Activated T-cell treated with anti-CD3 and anti-CD28 coated beads, Interleukin-2, amount 50 U/mL, for 48 hours (primary cell): ENCODE data around the gene AZIN2.
"Not testable (repeated sequence)": the region's sequence is repeated elsewhere in the genome, so short reads cannot be mapped to it uniquely, and the experiment has no call there.

Experiments
- DNase-seq, 2 experiments: peaks; one replicate each; pipeline ENCODE4 v3.0.0-alpha.2; 2020

The AZIN2 gene

DNA sequence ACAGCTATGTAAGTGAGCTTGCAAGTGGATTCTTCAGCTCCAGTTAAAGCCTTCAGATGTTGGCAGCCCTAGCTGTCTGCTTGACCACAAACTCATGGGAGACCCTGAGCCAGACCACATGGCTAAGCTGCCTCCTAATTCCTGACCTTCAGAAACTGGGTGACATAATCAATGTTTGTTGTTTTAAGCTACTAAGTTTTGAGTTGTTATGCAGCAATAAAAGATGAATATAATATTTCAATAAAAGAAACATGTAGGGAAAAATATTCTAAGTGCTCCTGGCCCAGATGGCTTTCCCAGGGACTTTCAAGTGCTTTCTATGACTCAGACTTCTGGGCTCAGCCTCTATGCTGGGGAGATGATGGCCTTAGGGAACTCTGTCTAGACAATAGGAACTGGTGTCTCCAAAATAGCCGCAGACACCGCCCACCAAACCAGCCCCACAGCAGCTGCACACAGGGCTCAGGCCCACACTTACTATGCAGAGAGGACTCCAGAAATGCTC is 20.3 kb upstream of the AZIN2 start:
- no peak for DNase-seq

DNA sequence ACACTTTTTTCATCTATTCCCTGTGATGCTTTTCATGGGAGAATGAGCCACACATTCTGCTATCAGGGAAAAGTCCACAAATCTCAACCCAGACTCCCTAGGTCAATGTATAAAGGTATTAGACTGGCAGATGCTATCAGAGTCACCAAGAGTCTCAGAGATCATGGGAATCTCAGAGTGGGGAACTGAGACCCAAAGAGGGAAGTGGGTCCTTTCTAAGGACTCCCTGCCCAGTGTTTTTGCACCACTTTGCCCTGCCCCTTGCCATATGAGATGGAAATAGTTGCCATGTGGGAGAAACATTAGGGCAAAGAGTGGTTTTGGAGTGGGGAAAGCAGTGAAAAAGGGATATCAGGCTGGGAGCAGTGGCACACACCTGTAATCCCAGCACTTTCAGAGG is 19.1 kb upstream of the AZIN2 start:
- no peak for DNase-seq

DNA sequence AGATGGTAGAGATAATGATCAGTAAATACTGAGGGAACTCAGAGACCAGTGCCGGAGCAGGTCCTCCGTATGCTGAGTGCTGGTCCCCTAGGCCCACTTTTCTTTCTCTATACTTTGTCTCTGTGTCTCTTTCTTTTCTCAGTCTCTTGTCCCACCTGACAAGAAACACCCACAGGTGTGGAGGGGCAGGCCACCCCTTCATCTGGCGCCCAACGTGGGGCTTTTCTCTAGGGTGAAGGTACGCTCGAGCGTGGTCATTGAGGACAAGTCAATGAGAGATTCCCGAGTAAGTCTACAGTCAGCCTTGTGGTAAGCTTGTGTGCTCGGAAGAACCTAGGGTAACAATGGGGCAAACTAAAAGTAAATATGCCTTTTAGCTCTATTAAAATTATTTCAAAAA is 16.7 kb upstream of the AZIN2 start:
- peak in 1 of 2 experiments; percentile 30 for DNase-seq

DNA sequence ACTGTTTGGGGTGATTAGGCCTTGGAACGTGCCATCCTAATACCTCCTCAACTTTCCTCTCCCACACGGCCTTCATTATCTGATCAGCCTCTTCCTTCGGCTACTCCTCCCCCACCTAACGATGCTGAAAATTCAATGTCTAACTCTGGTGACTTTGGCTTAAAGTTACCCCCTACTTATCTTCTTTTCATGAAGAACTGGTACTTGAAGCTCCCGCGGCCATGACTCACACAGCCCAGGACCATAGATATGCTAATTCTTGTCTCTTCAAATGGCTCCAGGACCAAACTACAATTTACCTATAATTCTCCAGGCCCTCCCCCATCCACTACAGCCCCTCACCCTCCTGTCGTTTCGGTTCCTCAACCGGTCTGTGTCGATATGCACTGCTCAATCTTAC is 15.7 kb upstream of the AZIN2 start:
- DNase-seq, result no peak

DNA sequence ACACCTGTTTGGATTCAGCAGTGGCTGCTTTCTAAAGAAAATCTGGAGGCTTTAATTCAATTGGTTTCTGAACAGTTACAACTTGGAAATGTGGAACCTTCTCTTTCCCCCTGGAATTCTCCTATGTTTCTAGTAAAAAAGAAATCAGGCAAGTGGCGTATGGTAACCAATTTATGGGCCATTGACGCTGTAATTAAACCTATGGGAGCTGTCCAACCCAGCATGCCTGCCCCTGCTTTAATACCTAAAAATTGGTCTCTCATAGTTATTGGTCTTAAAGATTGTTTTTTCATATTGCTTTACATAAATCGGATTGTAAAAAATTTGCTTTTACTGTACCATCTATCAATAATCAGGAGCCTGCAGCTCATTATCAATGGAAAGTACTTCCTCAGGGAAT is 14.5 kb upstream of the AZIN2 start:
- not testable (repeated sequence) for DNase-seq

DNA sequence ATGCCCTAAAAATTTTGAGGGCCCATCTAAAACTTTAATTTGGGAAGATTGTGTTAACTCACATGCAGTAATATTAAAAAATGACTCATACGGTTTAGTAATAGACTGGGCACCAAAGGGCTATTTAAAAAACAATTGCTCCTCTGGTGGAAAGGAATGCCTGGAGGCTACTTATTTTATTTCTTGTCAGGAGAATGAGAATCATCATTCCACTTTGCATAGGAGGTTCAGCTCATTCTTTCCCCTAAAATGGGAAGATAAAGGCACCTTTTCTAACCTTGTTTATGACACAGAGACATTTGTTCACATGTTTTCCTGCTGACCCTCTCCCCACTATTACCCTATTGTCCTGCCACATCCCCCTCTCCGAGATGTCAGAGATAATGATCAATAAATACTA is 12.8 kb upstream of the AZIN2 start:
- not testable (repeated sequence) for DNase-seq

DNA sequence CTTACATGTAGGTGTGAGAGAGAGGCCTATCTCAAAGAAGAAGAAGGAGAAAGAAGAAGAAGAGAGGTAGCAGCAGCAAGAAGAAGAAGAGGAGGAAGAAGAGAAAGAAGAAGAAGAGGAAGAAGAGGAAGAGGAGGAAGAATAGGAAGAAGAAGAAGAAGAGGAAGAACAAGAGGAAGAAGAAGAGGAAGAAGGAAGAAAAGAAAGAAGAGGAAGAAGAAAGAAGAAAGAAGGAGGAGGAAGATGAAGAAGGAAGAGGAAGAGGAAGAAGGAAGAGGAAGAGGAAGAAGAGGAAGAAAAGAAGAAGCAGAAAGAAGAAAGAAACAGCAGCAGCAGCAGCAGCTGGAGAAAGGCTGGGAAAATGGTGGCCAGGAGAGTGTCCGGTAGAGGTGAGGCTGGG is 10.3 kb upstream of the AZIN2 start:
- no peak for DNase-seq

DNA sequence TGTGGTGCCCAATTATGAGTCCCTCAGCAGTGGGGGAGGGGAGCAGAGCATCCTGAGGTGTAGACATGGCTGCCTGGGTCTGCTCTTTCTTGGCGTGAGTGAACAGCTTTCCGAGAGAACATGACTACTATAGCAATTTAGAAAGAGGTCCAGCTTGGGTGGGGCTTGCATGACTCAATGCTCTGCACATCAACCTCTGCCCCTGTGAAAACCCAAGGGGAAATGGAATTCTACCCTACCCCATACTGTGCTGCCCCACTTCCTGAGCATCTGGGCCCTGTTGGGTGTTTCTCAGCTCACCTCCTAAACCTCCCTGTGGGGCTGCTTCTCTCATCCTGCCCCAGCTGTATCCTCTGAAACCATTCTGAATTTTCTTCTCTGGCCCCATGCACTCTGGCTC is 8.2 kb upstream of the AZIN2 start:
- no peak for DNase-seq

DNA sequence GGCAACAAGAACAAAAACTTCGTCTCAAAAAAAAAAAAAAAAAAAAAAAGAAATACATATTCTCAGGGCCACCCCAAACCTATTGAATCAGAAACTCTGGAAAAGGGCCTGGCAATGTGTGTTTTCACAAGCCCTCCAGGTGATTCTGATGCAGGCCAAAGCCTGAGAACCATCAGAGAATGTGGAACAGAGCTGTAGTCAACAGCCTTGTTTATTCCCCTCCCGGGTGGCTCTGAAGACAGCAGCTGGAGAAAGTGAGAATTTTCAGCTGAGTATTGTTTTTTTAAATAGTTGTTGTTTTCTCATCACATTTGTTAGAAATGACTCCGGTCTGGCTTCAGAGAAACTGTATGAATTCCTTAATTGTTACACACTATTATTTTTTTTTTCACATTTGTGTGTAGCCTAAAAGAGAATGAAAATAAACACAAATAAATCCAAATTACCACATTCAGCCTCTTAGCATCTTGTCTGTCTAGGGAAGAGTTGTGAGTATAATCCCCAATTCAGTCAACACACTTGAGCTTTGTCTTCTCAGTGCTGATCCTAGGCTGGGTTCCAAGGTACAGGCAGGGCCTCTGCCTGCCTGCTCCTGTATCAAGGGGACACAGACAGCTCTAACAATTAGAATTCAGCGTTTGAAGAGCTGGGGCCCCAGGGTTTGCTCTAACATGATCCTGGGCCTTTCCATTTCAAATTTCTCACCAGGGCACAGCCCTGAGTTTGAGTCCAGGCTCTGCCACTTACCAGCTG is 6.6 kb upstream of the AZIN2 start:
- no peak for DNase-seq

DNA sequence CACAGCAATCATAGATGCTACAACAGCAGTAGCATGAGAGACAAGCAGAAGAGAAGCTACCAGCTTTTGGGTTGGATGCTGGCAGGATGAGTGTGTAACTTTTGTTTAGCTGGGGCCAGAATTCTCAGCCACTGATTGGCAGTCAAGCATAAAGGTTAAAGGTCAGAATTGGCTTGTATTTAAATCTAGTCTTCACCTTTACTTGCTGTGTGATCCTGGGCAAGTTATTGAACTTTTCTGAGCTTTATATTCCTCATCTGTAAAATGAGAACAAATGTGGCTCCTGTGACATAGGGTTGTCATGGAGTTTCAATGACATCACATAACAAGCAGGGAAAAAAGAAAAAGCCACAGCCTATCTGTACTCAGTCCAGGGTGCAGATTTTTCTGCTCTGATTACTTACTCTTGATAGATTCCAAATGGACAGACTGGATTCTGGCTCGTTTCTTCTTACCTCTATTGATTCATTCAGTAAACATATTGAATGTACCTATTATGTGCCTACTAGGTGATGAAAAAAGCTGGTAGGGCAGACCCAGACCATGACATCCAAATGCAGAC is 2.8 kb upstream of the AZIN2 start:
- no peak for DNase-seq

DNA sequence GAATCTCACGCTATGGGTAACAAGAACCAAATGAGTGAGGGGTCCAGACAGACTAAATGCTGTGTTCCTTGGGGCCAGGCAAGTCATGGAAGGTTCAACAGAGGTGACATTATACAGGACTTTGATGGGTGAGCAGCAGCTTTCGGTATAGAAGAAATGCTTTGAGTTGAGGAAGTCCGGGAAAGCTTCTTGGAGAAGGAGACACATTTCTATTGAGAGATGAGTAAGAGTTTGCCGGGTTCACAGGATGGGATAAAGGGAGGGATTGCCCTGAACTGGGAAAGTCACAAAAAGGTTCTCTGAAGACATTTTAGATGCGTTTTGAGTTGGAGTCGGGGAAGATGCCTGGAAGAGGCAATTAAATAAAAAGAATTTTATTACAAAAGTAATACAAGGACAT is 580 bp upstream of the AZIN2 start:
- DNase-seq, result no peak

DNA sequence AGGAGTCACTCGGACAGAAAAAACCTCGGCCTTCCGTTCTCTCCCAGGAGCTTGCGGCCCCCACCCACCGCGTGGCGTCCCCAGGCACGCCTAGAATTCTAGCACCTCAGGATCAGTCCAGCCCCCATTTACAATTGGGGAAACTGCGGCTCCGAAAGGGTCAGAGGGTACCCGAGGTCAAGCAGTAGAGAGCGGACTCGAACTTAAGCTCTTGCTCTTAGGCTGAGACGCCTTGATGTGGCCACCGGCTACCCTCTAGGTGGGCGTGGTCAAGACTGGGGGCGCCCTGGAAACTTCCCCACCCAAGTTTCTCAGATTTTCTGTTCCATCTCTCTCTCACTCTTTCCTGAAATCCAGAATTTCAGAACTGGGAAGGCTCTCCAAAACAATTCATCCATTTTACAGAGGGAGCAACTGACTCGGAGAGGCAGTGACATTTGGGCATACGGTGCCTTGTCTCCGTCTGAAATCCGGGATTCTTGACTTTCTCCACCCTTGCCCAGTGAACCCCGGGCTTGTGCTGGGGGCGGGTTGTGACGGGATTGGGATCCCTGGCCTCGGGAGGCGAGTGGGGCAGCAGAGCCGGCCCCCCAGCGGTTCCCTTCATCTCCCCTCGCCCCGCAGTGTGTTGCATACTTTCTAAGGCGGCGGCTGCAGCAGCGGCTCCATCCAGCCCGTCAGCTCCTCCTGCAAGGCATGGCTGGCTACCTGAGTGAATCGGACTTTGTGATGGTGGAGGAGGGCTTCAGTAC is 777 bp downstream of the AZIN2 start:
- DNase-seq, result no peak

DNA sequence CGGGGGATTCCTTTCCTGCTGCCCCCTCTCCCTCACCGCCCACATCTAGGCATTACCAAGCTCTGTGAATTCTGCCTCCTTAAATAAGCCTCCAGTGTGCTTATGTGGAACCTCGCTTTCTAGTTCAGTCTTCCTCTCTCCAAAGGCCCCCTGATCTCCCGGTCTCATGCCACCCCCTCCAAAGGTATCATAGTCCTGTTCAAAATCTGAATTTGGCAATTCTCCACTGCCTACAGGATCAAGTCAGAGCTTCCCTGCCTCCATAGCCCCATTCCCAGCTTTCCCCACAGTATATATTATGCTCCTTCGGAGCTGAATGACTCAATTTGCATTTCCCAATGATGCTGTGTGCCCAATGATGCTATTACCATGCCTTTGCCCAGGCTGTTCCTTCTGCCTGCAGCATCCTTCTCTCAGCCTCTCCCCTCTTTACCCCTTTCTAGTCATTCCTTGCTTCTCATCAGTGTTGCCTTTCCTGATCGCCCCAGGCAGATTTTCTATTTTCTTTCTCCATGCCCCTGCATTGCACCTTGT is 1.7 kb downstream of the AZIN2 start:
- no peak for DNase-seq

DNA sequence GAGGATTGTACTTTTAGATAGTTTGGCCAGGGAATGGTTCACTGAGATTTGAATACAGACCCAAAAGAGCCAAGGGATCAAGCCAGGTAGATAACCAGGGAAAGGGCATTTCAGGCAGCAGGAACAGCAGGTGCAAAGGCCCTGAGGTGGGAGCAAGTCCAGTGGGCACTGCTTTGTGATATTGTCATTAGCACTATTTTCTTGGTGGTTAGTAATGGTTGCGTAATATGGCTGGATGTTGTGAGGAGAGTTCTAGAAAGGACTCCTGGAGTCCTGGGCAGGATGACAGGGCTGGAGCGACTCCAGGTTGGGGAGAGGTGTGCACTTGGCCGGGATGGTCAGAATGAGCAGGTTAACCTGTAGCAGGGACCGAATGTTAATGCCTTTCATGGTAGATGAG is 4.4 kb downstream of the AZIN2 start:
- DNase-seq, result no peak

DNA sequence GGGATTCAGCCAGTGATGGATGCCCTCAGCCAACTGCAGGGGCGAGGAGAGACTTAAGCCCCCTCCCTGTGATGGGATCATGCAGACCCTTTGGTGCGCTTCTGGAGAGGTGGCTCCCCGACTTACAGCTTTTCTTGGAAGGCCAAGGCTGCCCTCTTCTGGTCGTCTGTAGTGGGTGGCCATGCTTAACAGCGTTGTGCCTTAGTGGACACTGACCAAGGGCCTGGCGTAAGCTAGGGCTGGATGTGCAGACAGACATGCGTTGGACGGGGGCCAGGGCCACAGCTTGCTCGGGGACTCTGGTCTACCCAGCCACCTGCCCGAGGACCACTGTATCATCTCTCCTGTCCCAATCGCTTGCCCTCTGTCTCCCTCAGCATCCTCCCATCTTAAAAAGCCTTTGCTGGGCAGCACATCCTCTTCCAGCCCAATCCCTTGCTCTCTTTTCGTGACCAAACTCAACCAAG is 5.5 kb downstream of the AZIN2 start:
- DNase-seq, result peak; percentile 57 to 61

DNA sequence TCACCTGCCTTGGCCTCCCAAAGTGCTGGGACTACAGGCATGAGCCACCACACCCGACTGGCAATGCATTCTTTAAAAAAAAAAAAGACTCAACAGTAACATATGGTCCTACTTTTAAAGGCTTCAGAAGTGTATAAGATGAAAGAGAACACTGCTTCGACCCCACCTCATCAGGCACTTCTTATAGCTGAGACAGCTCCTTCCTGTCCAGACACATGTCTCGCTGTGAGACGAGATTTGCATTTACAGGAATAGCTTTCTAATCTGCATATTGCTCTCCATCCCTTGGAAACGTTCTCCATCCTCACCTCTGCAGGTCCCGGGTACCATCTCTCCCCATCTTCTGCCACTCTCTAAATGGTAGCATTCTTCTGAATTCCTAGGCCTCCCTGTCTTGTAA is 6.7 kb downstream of the AZIN2 start:
- DNase-seq, result no peak

DNA sequence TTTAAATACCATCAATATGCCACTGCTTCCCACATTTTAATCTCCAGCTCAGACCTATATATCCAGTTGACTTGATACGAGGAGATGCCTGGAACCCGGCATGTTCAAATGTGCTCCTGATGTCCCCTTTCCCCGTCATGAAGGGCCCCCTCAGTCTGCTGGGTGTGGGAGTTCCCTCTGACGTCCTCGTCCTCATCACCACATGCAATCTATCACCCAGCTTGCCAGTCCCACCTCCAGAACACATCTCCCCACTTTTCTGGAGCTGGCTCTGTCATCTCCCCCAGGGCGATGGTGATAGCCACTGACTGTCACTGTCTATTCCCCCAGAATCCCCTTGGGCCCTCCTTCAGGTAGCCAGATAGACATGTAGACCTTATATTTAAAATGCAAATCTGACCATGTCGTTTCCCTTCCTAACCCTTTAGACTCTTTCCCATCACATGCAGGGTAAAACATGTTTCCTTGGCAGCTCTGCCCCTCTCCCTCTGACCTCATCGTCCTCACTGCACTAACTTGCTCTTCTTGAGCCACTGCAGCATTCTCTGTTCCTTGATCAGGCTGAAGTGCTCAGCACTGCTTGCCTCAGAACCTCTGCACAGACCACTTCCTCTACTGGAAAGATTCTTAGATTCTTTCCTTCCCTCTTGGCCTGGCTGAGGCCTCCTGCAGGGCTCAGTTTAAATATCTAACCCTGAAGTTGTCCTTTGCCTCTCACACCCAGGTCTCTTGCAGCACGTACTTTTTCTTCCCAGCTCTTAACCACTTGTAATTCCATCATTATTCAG is 7.4 kb downstream of the AZIN2 start:
- no peak for DNase-seq

DNA sequence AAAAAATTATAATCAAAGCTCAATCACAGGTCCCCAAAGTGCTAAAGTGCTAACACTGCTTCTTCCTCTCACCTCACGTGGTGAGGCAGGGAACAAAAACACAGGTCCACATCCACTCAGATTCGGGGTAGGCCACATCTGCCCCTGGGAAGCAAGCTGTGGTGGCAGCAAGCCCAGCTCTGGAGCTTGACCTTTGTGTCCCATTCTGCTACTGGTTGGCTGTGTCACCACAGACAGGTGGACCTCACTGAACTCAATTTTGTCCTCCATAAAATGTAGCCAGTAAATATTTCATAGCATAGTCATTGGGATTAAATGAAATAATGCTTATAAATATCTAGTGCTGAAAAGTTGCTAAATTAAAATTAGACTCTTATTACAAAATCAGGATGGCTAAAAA is 8.5 kb downstream of the AZIN2 start:
- no peak for DNase-seq

DNA sequence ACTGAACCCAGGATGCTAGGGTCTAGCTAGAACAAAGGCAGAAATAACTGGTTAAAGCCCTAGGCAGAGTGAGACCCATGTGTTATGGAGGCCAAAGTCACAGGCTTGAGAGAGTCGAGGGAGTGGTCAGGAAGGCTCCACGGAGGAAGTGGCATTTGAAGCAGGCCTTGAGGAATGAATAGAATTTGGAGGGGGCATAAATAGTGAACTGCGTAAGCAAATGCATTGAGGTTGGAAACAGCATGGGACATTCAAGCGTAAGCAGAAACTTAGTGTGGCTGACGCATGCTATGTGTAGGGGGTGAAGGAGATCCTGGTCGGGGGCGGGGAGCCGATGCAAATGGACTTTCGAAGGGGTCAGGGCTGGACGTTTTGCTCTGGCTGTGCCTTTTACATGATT is 11.5 kb downstream of the AZIN2 start:
- DNase-seq, result no peak

DNA sequence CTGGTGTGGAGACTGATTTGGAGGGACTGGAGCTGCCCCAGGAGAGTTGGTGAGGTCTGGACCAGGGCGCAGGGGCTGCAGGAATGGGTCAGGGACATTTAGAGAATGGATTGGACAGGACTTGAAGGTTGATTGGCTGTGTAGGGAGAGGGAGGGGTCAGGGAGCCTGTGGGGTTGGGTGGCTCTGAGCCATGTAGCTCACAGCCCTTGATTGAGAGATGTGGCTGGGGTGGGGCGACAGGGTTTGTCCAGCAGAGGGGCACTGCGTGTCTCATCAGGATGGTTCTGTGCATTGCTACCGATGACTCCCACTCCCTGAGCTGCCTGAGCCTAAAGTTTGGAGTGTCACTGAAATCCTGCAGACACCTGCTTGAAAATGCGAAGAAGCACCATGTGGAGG is 12.1 kb downstream of the AZIN2 start:
- no peak for DNase-seq

DNA sequence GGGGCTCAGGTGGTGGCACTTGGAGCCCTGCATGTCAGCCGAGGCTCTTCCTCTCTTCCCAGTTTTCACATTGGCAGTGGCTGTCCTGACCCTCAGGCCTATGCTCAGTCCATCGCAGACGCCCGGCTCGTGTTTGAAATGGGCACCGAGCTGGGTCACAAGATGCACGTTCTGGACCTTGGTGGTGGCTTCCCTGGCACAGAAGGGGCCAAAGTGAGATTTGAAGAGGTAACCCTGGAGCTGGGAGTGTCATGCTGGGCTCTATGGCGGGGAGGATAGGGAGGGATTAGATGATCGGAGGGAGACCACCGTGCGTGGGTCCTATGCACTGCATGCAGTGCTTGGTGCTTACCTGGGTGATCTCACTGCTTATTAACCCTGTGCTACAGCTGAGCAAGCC is 13.5 kb downstream of the AZIN2 start:
- DNase-seq, result no peak

DNA sequence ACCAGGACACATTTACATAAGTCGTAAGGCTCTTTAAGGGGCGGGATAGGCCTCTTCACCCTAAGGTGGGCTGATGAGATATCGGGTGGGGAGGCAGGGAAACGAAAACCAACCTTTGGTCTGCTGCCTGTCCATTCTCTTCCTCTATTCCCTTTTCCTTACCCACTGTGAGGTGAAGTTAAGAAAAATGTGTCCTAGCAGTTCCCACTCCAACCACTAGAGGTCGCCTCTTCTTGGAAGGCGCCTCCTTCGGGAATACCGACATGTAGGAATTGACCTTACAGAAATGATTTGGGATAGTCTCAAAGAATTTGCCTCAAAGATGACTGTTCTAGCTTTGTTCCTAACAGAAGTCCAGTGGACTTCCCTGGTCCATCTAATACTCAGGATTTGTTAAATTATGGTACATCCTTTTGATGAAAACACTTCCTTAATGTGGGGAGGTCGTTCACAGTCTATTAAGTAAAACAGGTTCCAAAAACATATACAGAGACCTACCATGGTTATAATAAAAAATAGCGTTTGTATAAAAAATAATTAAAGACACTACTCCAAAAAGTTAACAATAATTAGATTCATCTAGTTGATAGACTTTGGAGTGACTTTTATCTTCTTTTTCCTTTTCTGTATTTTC is 14.1 kb downstream of the AZIN2 start:
- no peak for DNase-seq
